NCI-H1436 (cell line): Measurements from ENCODE around the gene SLC22A1.

ENCODE experiments used
- DNase-seq: peaks from one replicate; lab custom pipeline; 2025; lab: John Stamatoyannopoulos, UW

SLC22A1 gene

DNA sequence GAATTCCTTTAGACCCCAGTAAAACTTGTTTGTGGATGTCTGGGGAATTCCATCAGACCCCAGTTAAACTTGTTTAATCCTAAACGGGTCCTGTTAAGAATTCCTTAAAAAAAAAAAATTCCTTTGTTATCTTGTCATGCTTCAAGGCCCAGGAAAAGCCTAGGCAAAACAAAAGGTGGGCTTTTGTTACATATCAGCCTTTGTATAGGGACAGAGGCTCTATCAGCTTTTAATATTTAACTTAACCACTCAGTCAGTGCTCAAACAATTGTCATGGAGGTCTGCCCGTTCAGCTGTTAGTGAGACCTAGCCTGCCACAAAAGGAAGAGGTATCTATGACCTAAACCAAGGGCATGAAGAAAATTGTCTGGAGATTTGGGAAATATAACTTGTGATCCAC is 53.1 kb downstream of the SLC22A1 start:
- no peak for DNase-seq

GRCh38 chr6:160177220-160177619 is 55.6 kb downstream of the SLC22A1 start:
- no peak for DNase-seq

DNA sequence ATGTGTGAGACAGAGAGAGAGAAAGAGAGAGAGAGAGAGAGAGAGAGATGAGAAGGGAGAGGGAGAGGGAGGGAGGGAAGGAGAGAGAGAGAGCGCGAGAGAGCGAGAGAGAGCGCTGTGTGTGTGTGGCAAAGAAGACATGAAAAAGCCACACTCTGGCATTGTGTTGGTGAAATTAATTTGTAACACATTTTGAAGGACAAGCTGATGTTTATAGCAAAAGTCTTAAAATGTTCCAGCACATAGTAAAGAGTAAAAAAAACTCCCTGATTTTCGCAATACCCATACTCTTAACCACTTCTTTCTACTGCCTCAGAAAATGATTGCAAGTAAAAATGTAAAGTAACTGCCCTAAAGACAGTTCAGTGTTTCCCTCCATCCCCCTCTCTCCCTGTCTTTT is 56.7 kb downstream of the SLC22A1 start:
- no peak for DNase-seq

DNA sequence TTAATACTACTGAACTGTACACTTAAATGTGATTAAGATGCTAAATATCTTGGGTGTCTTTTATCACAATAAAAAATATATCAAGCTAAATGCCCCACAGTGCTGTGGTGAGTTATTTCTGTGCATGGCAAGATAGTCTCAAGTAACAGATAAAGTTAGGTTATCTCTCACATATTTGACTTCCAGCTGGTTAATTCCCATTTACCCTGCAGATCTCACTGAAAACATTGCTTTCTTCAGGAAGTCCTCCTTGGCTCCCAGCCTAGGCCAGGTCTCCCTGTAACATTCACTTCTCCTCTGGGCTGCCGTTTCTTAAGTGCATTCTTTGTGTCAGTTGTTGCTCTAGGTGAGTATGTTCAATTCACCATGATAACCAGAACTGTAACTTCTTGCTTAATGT is 59.1 kb downstream of the SLC22A1 start:
- no peak for DNase-seq

GRCh38 chr6:160188773-160189172 is 67.2 kb downstream of the SLC22A1 start:
- DNase-seq: no peak

DNA sequence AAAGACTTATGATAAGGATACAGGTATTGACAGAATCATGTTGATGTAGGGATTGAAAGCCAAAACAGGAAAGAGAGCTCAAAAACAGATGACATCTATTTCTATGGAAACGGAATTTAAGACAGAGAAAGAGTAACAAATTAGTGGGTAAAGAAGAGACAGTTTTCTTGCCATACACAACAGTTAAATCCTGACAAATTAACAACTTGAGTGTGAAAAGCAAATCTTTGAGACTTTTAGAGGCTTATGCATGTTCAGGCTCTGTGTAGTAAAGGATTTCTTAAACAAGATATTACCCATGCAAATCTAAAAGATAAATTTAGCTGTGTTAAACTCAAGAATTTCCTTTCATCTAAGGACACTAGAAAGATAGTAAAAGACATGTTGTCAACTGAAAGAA is 68.5 kb downstream of the SLC22A1 start:
- DNase-seq: no peak

- DNase-seq: no peak
Observed at GRCh38 chr6:160190973-160191372, 69.4 kb downstream of the SLC22A1 start.

DNA sequence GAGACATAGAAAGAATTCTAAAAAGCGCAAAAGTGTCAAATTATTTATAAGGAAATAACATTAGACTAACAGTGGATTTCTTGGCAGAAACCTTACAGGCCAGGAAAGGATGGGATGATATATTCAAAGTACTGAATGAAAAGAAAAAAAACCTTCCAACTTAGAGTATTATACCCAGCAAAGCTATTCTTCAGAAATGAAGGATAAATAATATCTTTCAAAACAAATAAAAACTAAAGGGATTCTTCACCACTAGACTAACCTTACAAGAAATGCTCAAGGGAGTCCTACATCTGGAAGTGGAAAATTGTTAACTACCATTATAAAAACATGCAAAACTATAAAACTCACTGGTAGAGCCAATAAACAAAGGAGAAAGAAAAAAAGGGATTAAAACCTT is 71.2 kb downstream of the SLC22A1 start:
- DNase-seq: no peak

DNA sequence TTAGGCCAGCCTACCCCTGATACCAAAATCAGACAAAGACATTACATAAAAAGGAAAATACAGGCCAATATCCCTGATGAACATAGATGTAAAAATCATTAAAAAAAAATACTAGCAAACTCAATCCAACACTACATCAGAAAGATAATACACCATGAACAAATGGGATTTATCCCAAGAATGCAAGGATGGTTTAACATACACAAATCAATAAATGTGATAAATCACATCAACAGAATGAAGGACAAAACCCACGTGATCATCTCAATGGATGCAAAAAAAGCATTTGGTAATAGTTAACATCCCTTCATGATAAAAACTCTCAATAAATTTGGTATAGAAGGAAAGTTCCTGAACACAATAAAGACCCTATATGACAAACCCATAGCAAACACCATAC is 73.2 kb downstream of the SLC22A1 start:
- DNase-seq: no peak

- no peak for DNase-seq
Observed at GRCh38 chr6:160197662-160198061, 76.0 kb downstream of the SLC22A1 start.

DNA sequence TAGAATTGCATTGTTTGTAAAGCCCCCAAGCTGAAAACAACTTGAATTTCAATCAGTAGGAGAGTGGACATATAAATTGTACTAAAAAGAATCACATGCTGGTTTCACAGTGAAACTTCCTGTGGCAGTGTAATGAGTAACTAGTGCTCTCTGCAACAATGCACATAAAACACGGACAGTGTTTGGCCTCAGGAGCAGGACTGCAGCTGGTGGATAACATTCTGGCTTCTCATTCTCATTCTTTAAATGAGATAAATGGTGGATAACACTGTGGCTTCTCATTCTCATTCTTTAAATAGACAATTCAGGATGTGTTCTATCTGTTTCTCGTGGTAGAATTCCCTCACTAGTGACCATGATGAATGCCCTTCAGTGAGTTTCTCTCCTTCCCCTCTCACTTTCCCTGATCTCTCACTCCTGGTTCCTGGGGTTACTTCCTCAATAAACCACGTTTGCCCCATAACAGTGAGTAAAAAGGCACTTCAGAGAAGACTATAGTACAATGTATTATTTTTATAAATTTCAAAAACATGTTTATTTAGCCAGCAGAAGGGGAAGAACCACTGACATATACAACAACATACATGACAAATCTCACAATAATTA is 77.1 kb downstream of the SLC22A1 start:
- DNase-seq: no peak

DNA sequence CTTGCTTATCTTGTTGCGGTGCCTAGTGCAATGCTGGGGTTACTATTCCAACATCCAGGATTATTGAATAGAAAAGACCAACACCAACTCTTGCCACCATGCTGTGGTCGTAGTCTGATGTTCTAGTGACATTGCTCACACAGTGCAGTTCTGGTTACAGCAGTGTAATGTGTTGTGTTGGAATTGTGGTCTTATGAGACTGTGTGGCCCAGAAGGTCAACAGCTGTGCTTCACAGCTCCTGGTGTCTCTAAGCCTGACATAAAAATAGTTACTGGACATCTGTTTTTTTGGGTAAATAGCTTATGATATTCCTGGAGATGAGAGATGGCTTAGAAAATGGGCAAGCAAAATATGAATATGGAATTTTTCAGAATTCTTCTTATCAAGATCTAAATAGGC is 79.4 kb downstream of the SLC22A1 start:
- no peak for DNase-seq

GRCh38 chr6:160202411-160202810 is 80.8 kb downstream of the SLC22A1 start:
- DNase-seq: no peak

- no peak for DNase-seq
Observed at GRCh38 chr6:160203076-160203475, 81.5 kb downstream of the SLC22A1 start.

DNA sequence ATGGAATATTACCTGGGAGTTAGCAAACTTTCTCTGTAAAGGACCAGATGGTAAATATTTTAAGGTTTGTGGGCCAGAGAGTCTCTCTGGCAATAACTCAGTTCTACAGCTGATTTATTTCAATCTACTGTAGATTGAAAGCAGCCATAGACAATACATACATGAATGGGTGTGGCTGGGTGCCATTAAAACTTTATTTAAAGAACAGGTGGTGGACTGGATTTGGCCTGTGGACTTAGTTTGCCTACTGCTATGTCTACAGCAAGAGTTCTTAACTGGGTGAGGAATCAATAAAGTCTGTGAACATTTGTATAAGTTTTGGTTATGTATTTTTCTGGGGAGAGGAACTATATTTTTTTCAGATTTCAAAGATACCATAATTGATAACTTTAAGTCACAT is 81.9 kb downstream of the SLC22A1 start:
- no peak for DNase-seq

GRCh38 chr6:160203953-160204352 is 82.3 kb downstream of the SLC22A1 start:
- DNase-seq: no peak

DNA sequence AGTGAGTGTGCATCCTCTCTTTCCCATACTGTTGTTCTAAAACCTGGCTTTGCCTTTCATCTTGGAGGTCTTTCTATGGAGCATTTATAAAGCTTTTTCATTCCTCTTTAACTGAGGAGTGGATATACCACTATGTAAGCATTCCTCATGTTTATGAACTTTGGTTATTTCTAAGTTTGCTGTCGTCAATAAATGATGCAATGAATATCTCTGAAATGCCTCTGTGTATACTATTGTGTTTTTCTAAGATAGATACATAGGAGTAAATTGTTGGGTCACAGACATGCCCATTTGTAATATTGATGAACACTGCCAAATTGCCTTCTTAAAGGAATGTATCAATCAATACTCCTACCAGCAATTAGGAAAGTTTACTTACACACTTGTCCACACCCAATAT is 83.1 kb downstream of the SLC22A1 start:
- DNase-seq: no peak

GRCh38 chr6:160207618-160208017 is 86.0 kb downstream of the SLC22A1 start:
- no peak for DNase-seq
